Erythroblast (primary cell): ENCODE measurements around the gene GAL3ST1.

Experiments used
- GATA1 ChIP-seq: IDR thresholded peaks from 2 replicates; pipeline ENCODE4 v1.6.1; 2011; ENCODE audit warnings: low read depth, mild to moderate bottlenecking, control low read depth, low read length, moderate library complexity
- POLR2A ChIP-seq: IDR thresholded peaks from 2 replicates; pipeline ENCODE4 v1.6.1; 2011; ENCODE audit warnings: mild to moderate bottlenecking, low read length

DNA sequence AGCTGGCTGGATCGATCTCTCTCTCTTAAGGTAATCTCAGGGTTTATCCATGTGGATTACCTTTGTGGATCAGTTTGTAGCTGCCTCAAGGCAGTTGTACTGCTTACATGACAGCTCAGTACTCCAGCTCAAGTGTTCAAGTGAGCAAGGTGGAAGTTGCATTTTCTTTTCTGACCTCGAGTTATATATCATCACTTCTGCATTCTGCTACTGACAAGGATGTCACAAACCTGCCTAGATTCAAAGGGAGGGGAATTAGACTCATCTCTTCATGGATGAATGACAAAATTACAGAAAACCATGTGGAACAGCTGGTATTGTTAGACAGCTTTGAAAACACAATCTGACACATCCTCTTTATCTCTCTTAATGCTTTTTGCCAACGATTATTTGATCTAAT, 26.5 kb upstream of the GAL3ST1 start:
- TF ChIP-seq POLR2A (no peak), GATA1 (no peak)
